ENCODE data around the gene B3GLCT. TPM values are rescaled to one million over a fixed set of nuclear protein-coding genes. Genes with fewer than 3 reads are reported as not detected.
A peak's percentile ranks its signal among the peaks of the same experiment; 100 is the strongest.

The B3GLCT gene
- polyA plus RNA-seq, 1 of the 3 experiments (the other 2 are of a cell fraction), result 2.4 TPM

- peaks cover 4% of the 10 kb centered on the region for H3F3A ChIP-seq (replicated peaks; ENCODE audit: insufficient read depth)
- no peak for DNase-seq
- CTCF ChIA-PET, result interaction anchor here (1.0 kb wide), 1 partner anchor 11 kb away, joined by 3 read pairs; no protein-coding TSS in a partner anchor
- H3K27ac ChIP-seq (ENCODE audit: low read depth in 2 of 2, low read length in 1 of 2), result no peak overlapping the region
- no peaks in the 10 kb centered on the region for H3K9me2 ChIP-seq
- no peaks in the 10 kb centered on the region for H3K36me3 ChIP-seq (replicated peaks in 1 of 2; ENCODE audit: control insufficient read depth in 1 of 2, insufficient read depth in 2 of 2, low read length in 1 of 2)
- H3K9ac ChIP-seq, result no peak overlapping the region
- TF ChIP-seq GATA2 (CRISPR knock-in tag; IDR thresholded peaks at IDR 0.05) (no peak), GABPA (IDR thresholded peaks at IDR 0.05; ENCODE audit: low read depth) (no peak), RFX5 (IDR thresholded peaks at IDR 0.05; ENCODE audit: low read length) (no peak), FOXJ3 (CRISPR knock-in tag; IDR thresholded peaks at IDR 0.05) (no peak), POLR2AphosphoS5 (IDR thresholded peaks at IDR 0.05; ENCODE audit: low read depth, low read length) (no peak), ZBTB33 (IDR thresholded peaks at IDR 0.05; ENCODE audit: borderline replicate concordance, low read depth) (no peak)
- H3K9me3 ChIP-seq, result no peaks in the 10 kb centered on the region
- H2AFZ ChIP-seq (ENCODE audit: low read depth), result 0 out of 2 replicates have a peak overlapping the region, but pooled peaks have one; percentile 2
- no peaks in the 10 kb centered on the region for H3K79me2 ChIP-seq (ENCODE audit: insufficient read depth)
- no peaks in the 10 kb centered on the region for H3K27me3 ChIP-seq (ENCODE audit: insufficient read depth)
- H3K4me2 ChIP-seq, result no peak overlapping the region
- no peaks in the 10 kb centered on the region for H4K20me1 ChIP-seq (ENCODE audit: insufficient read depth)
- no peak overlapping the region for H3K4me3 ChIP-seq (ENCODE audit: low read depth in 2 of 2, low read length in 1 of 2)
- peaks cover 0 to 3% of the 10 kb centered on the region in 2 experiments; a peak in 1 of 4 replicates for H3K4me1 ChIP-seq (ENCODE audit: control insufficient read depth in 1 of 2, insufficient read depth in 2 of 2, low read depth in 1 of 2, low read length in 1 of 2)
- POLR2A ChIA-PET, result no interaction called here
These were observed 32.3 kb upstream of the B3GLCT start for GRCh38 chr13:31167490-31167889.

- POLR2A ChIA-PET, result no interaction called here
- Histone ChIP-seq H3K36me3 (replicated peaks in 1 of 2; ENCODE audit: control insufficient read depth in 1 of 2, insufficient read depth in 2 of 2, low read length in 1 of 2) (no peaks in the 10 kb centered on the region), H3K4me3 (ENCODE audit: low read depth in 2 of 2, low read length in 1 of 2) (no peak overlapping the region), H2AFZ (ENCODE audit: low read depth) (peak overlapping the region; percentile 25; the same call in 1 of the 2 replicates), H4K20me1 (ENCODE audit: insufficient read depth) (no peaks in the 10 kb centered on the region), H3K4me1 (ENCODE audit: control insufficient read depth in 1 of 2, insufficient read depth in 2 of 2, low read depth in 1 of 2, low read length in 1 of 2) (no peaks in the 10 kb centered on the region; a peak in 1 of 4 replicates), H3K9me3 (no peaks in the 10 kb centered on the region), H3K4me2 (no peak overlapping the region), H3K27ac (ENCODE audit: low read depth in 2 of 2, low read length in 1 of 2) (no peak overlapping the region), H3K27me3 (ENCODE audit: insufficient read depth) (no peaks in the 10 kb centered on the region), H3K79me2 (ENCODE audit: insufficient read depth) (no peaks in the 10 kb centered on the region), H3K9ac (no peak overlapping the region), H3K9me2 (no peaks in the 10 kb centered on the region), H3F3A (replicated peaks; ENCODE audit: insufficient read depth) (peaks cover 4% of the 10 kb centered on the region)
- WGBS (ENCODE audit: low lambda C conversion rate), result 46% methylated on average over 2 of the region's 2 CpGs
- no peak for DNase-seq
- CTCF ChIA-PET, result interaction anchor here (1.0 kb wide), 1 partner anchor 10 kb away, joined by 3 read pairs; no protein-coding TSS in a partner anchor
- TF ChIP-seq MXI1 (IDR thresholded peaks at IDR 0.05; ENCODE audit: low read depth, low read length), result no peak
- TF ChIP-seq TEAD4 (IDR thresholded peaks at IDR 0.05; ENCODE audit: borderline replicate concordance, insufficient read depth), result no peak
- TF ChIP-seq NFIC (IDR thresholded peaks at IDR 0.05; ENCODE audit: borderline replicate concordance), result no peak
- no peak for TF ChIP-seq FOXJ3 (CRISPR knock-in tag; IDR thresholded peaks at IDR 0.05)
- TF ChIP-seq SMC3 (IDR thresholded peaks at IDR 0.05; ENCODE audit: low read depth, low read length), result no peak
- no peak for TF ChIP-seq ELF1 (IDR thresholded peaks at IDR 0.05)
- no peak for TF ChIP-seq IRF3 (IDR thresholded peaks at IDR 0.05; ENCODE audit: low read depth, low read length)
- no peak for TF ChIP-seq SIN3A (IDR thresholded peaks at IDR 0.05; ENCODE audit: borderline replicate concordance, low read depth, low read length)
- TF ChIP-seq TAF1 (IDR thresholded peaks at IDR 0.05; ENCODE audit: borderline replicate concordance, low read depth, low read length), result no peak
- TF ChIP-seq RXRA (IDR thresholded peaks at IDR 0.05; ENCODE audit: borderline replicate concordance, low read depth), result no peak
- TF ChIP-seq TCF12 (IDR thresholded peaks at IDR 0.05), result no peak
- TF ChIP-seq USF2 (IDR thresholded peaks at IDR 0.05; ENCODE audit: borderline replicate concordance, low read depth, low read length), result no peak
- no peak for TF ChIP-seq POLR2AphosphoS5 (IDR thresholded peaks at IDR 0.05; ENCODE audit: low read depth, low read length)
- no peak for TF ChIP-seq YY1 (IDR thresholded peaks at IDR 0.05; ENCODE audit: low read depth)
- no peak for TF ChIP-seq FOSL2 (IDR thresholded peaks at IDR 0.05; ENCODE audit: borderline replicate concordance, low read depth)
- no peak for TF ChIP-seq REST (IDR thresholded peaks at IDR 0.05; ENCODE audit: low read depth, low read length)
- TF ChIP-seq CHD2 (IDR thresholded peaks at IDR 0.05; ENCODE audit: low read length, partially characterized antibody), result no peak
- no peak for TF ChIP-seq MAX (IDR thresholded peaks at IDR 0.05; ENCODE audit: low read depth)
These were observed 31.6 kb upstream of the B3GLCT start for GRCh38 chr13:31168166-31168565.
